SH-SY5Y (cell line): ENCODE data around the gene RAC3.

Source experiments
- GATA2 ChIP-seq: IDR thresholded peaks from 2 replicates; pipeline ENCODE4 v1.6.1; 2011; ENCODE audit warnings: mild to moderate bottlenecking, low read depth, low read length
- GATA3 ChIP-seq: IDR thresholded peaks from 2 replicates; pipeline ENCODE4 v1.6.1; 2011; ENCODE audit warnings: low read depth, mild to moderate bottlenecking, low read length, moderate library complexity

GRCh38 chr17:82041144-82041814 lies 9.8 kb downstream of the RAC3 start:
- TF ChIP-seq GATA2 (no peak), GATA3 (no peak)
